Stomach (tissue), 9 donors: ENCODE results near the gene SCAP. TPM values are rescaled to one million over a fixed set of nuclear protein-coding genes. Genes with fewer than 3 reads are reported as not detected.
A peak's percentile ranks its signal among the peaks of the same experiment; 100 is the strongest.
"Not testable (repeated sequence)": the region's sequence is repeated elsewhere in the genome, so short reads cannot be mapped to it uniquely, and the experiment has no call there.

Experiments
- DNase-seq, 2 donors: peaks; one replicate each; pipeline versions ENCODE4 v3.0.0 to v3.0.0-alpha.2; 2013 to 2019
- H3K27ac ChIP-seq, 5 donors: fragments of 200-600 bp in 4 of 5; sonication (generic) in 4 of 5; one replicate each; pipeline ENCODE4 v1.5.1; 2013 to 2019; ENCODE audit warnings: mild to moderate bottlenecking in 1 of 5, moderate library complexity in 1 of 5
- H3K27me3 ChIP-seq, 3 donors: fragments of 200-600 bp; sonication (generic); one replicate each; pipeline ENCODE4 v1.5.1; 2017 to 2019; ENCODE audit warnings: mixed run types in 1 of 3
- H3K36me3 ChIP-seq, 4 donors: fragments of 200-600 bp; sonication (generic); 1 replicate in 3 of 4; 2 replicates in 1 of 4; pipeline ENCODE4 v1.5.1; 2016 to 2019
- H3K4me1 ChIP-seq, 4 donors: fragments of 200-600 bp; sonication (generic); one replicate each; pipeline ENCODE4 v1.5.1; 2016 to 2019
- H3K4me3 ChIP-seq, 4 donors: fragments of 200-600 bp; sonication (generic) in 3 of 4; one replicate each; pipeline ENCODE4 v1.5.1; 2016 to 2019; ENCODE audit warnings: mild to moderate bottlenecking in 1 of 4
- H3K9me3 ChIP-seq, 4 donors: fragments of 200-600 bp; sonication (generic); one replicate each; pipeline ENCODE4 v1.5.1; 2016 to 2019
- CTCF ChIP-seq, 7 experiments: fragments of 450-650 bp in 4 of 7; fragments of 200-600 bp in 3 of 7; sonication (generic) in 3 of 7; IDR thresholded peaks; one replicate each; pipeline ENCODE4 v1.5.1; 2016 to 2019; ENCODE audit warnings: antibody characterized with exemption in 7 of 7, control low read depth in 2 of 7, mild to moderate bottlenecking in 1 of 7
- EP300 ChIP-seq: sonication (generic); formaldehyde crosslinking; IDR thresholded peaks from one replicate; pipeline ENCODE4 v1.6.1; 2017; ENCODE audit warnings: antibody characterized with exemption
- POLR2A ChIP-seq, 4 donors: fragments of 450-650 bp; IDR thresholded peaks; one replicate each; pipeline ENCODE4 v1.6.1; 2016; ENCODE audit warnings: antibody characterized with exemption in 4 of 4, control low read depth in 2 of 4, mild to moderate bottlenecking in 1 of 4, moderate library complexity in 1 of 4
- POLR2AphosphoS5 ChIP-seq, 3 donors: sonication (generic); formaldehyde crosslinking; IDR thresholded peaks; one replicate each; pipeline ENCODE4 v1.6.1; 2016; ENCODE audit warnings: antibody characterized with exemption in 3 of 3
- WGBS, 5 donors: extraction: QIAGEN DNeasy Blood & Tissue Kit in 3 of 5; methylation state at CpG; one replicate each; pipeline versions ENCODE4 v1.1.5 to v1.1.7; 2013 to 2018; 5-methylcytosine and 5-hydroxymethylcytosine counted together
- intact Hi-C: fragments of 100-400 bp; cut with DNase I; formaldehyde crosslinking; loops from one replicate; pipeline ENCODE4 v1.15.1; 2023; ENCODE audit warnings: low total_unique reads
- polyA plus RNA-seq, 3 donors: library from polyadenylated mRNA; stranded (reverse); fragments of 200-250 nt; gene quantifications; one replicate each; pipeline ENCODE4 v1.2.3, GENCODE V29; 2013
- total RNA-seq, 5 donors: library from RNA; depleted of rRNA; stranded (reverse); fragments of >200 nt; gene quantifications; one replicate each; pipeline versions ENCODE4 v1.1.0 to v1.2.3, GENCODE V29; 2014 to 2016
- donor health status: healthy with polysubstance abuse.
- donor health status: Bipolar disorder and iron deficiency.
- donor health status: healthy.

SCAP gene
- total and polyA plus RNA-seq, 8 donors: 15.6 to 223 (median 47.3) TPM

- DNase-seq: no peak
- intact Hi-C loops: no loop called here
- H3K9me3 ChIP-seq: no peaks in the 10 kb centered on the region
- H3K36me3 ChIP-seq: no peaks in the 10 kb centered on the region
- TF ChIP-seq POLR2AphosphoS5 (IDR thresholded peaks at IDR 0.05) (no peak), POLR2A (IDR thresholded peaks at IDR 0.05) (no peak), EP300 (no peak), CTCF (IDR thresholded peaks at IDR 0.05) (no peak)
- H3K4me1 ChIP-seq: no peaks in the 10 kb centered on the region
- H3K27me3 ChIP-seq: no peaks in the 10 kb centered on the region
- no peak overlapping the region for H3K4me3 ChIP-seq
- 50 to 61% (median 53%) methylated on average over 2 of the region's 2 CpGs for WGBS, 5 donors
- H3K27ac ChIP-seq: no peak overlapping the region
Observed at GRCh38 chr3:47482366-47482765, 6.6 kb upstream of the SCAP start.

- H3K9me3 ChIP-seq, H3K4me1 ChIP-seq, H3K27ac ChIP-seq, H3K27me3 ChIP-seq, H3K4me3 ChIP-seq, DNase-seq, H3K36me3 ChIP-seq, intact Hi-C loops: not testable (repeated sequence)
- WGBS, 5 donors: 47 to 72% (median 56%) methylated on average over 4 of the region's 4 CpGs
Observed at GRCh38 chr3:47481763-47482162, 6.0 kb upstream of the SCAP start.

DNA sequence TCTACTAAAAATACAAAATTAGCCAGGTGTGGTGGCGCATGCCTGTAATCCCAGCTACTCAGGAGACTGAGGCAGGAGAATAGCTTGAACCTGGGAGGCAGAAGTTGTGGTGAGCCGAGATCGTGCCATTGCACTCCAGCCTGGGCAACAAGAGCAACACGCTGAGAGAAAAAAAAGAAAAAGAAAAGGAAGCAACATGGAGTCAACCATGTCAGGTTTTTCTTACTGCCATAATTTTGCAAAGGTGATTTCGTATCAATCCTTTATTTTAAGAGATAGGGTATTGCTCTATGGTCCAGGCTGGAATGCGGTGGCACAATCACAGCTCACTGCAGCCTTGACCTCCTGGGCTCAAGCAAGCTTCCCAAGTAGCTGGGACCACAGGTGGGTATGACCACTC is 4.5 kb upstream of the SCAP start:
- intact Hi-C loops, DNase-seq, H3K27me3 ChIP-seq, H3K36me3 ChIP-seq, H3K27ac ChIP-seq, H3K4me3 ChIP-seq, H3K9me3 ChIP-seq: not testable (repeated sequence)
- H3K4me1 ChIP-seq: peaks cover 9 to 13% (median 11%) of the 10 kb centered on the region in 4 donors
- WGBS, 5 donors: 90 to 95% (median 94%) methylated on average over 6 of the region's 6 CpGs

- no peaks in the 10 kb centered on the region for H3K9me3 ChIP-seq
- no peaks in the 10 kb centered on the region for H3K36me3 ChIP-seq
- H3K4me1 ChIP-seq: peaks cover 9 to 17% (median 13%) of the 10 kb centered on the region in 4 donors
- H3K4me3 ChIP-seq: no peak overlapping the region
- DNase-seq: no peak
- intact Hi-C loops: loop anchor here (5.0 kb wide), 1 partner anchor 57 kb away; no protein-coding TSS in a partner anchor
- H3K27ac ChIP-seq: no peak overlapping the region
- no peaks in the 10 kb centered on the region for H3K27me3 ChIP-seq
- WGBS, 5 donors: 94 to 97% (median 95%) methylated on average over 2 of the region's 2 CpGs
- no peak for TF ChIP-seq EP300
- TF ChIP-seq CTCF (IDR thresholded peaks at IDR 0.05): no peak
- TF ChIP-seq POLR2A (IDR thresholded peaks at IDR 0.05): no peak
- TF ChIP-seq POLR2AphosphoS5 (IDR thresholded peaks at IDR 0.05): no peak
Observed at GRCh38 chr3:47479826-47480160, 4.1 kb upstream of the SCAP start.

GRCh38 chr3:47478022-47478421 is 2.3 kb upstream of the SCAP start:
- intact Hi-C loops: loop anchor here (5.0 kb wide), 1 partner anchor 56 kb away; no protein-coding TSS in a partner anchor
- peaks cover 18 to 34% (median 29%) of the 10 kb centered on the region in 4 donors for H3K4me1 ChIP-seq

GRCh38 chr3:47476644-47477199 is 981 bp upstream of the SCAP start:
- TF ChIP-seq CTCF (IDR thresholded peaks at IDR 0.05) (no peak), EP300 (no peak), POLR2A (IDR thresholded peaks at IDR 0.05) (no peak), POLR2AphosphoS5 (IDR thresholded peaks at IDR 0.05) (no peak)
- DNase-seq: no peak
- WGBS, 5 donors: 86 to 91% (median 89%) methylated on average over 6 to 11 of the region's 11 CpGs
- H3K27me3 ChIP-seq: no peaks in the 10 kb centered on the region
- H3K4me1 ChIP-seq: peaks cover 18 to 35% (median 31%) of the 10 kb centered on the region in 4 donors
- intact Hi-C loops: loop anchor here (5.0 kb wide), 1 partner anchor 54 kb away; no protein-coding TSS in a partner anchor
- H3K27ac ChIP-seq: peak overlapping the region in 3 of 5 donors; percentile 84 to 90 (median 87)
- H3K36me3 ChIP-seq: no peaks in the 10 kb centered on the region
- no peaks in the 10 kb centered on the region for H3K9me3 ChIP-seq
- H3K4me3 ChIP-seq: peak overlapping the region in 3 of 4 donors; percentile 91 to 99 (median 96)

More at GRCh38 chr3:47478022-47478421, 2.3 kb upstream of the SCAP start:
- TF ChIP-seq POLR2A (IDR thresholded peaks at IDR 0.05): no peak
- no peak for TF ChIP-seq EP300
- no peak for TF ChIP-seq POLR2AphosphoS5 (IDR thresholded peaks at IDR 0.05)
- Histone ChIP-seq H3K27me3 (no peaks in the 10 kb centered on the region), H3K9me3 (no peaks in the 10 kb centered on the region), H3K27ac (no peak overlapping the region), H3K4me3 (no peak overlapping the region), H3K36me3 (no peaks in the 10 kb centered on the region)
- DNase-seq: no peak
